Duodenal mucosa (tissue), 2 donors: ENCODE data around the gene WDR64.

Source experiments
- H3K27ac ChIP-seq: one replicate; pipeline ENCODE4 v1.7.0; 2013; ENCODE audit warnings: low read depth, low read length
- H3K27me3 ChIP-seq, 2 donors: one replicate each; pipeline ENCODE4 v1.7.0; 2013; ENCODE audit warnings: low read length in 2 of 2, control low read depth in 1 of 2; ENCODE audit not compliant: insufficient read depth in 2 of 2, control insufficient read depth in 1 of 2
- H3K36me3 ChIP-seq, 2 donors: one replicate each; pipeline ENCODE4 v1.7.0; 2013; ENCODE audit warnings: low read length in 2 of 2, control low read depth in 1 of 2; ENCODE audit not compliant: insufficient read depth in 2 of 2, control insufficient read depth in 1 of 2
- H3K4me1 ChIP-seq, 2 donors: one replicate each; pipeline ENCODE4 v1.7.0; 2013; ENCODE audit warnings: low read length in 2 of 2, control low read depth in 1 of 2; ENCODE audit not compliant: insufficient read depth in 2 of 2, control insufficient read depth in 1 of 2
- H3K4me3 ChIP-seq, 2 donors: one replicate each; pipeline ENCODE4 v1.7.0; 2013; ENCODE audit warnings: low read length in 2 of 2, low read depth in 1 of 2
- H3K9ac ChIP-seq, 2 donors: one replicate each; pipeline ENCODE4 v1.7.0; 2013; ENCODE audit warnings: low read length in 2 of 2, low read depth in 1 of 2
- H3K9me3 ChIP-seq, 2 donors: one replicate each; pipeline ENCODE4 v1.7.0; 2013; ENCODE audit warnings: low read length in 2 of 2, control low read depth in 1 of 2; ENCODE audit not compliant: control insufficient read depth in 1 of 2

The WDR64 gene

DNA sequence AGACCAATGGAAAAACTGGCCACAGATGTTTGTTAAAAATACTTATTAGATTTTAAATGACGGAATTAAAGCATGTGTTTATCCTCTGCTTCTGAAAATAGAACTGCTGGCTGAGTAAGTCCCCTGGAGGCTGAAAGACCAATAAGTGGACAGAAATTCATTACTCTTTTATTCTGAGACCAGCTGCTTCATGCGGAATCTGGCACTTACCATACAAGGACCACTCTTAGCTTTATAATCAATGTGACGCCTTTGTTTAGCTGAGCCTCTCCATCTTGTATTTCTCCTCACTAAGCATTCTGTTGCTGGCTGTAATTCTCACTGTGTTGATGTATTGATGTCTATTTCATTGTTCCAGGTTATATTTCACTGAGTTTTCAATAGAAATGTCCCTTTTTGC lies 189.6 kb downstream of the WDR64 start:
- H3K4me3 ChIP-seq = no peak overlapping the region
- no peaks in the 10 kb centered on the region for H3K36me3 ChIP-seq

DNA sequence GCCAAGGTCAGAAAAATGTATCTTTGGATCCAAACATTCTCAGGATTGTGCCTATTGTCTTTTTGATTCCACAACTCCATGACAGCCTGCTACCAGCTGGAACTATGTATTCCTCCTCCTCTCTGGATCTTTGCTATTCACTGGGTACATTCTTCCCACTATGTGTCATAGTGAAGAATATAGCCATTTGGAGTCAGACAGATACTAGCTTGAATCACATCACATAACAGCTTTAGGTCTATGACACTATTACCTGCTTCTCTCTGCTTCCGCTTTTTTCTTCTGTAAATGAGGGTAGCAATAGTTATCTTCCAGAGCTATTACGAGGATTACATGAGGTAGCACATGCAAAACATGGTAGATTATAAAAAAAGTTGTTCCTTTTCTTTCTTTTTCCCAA lies 190.5 kb downstream of the WDR64 start:
- H3K9me3 ChIP-seq = no peaks in the 10 kb centered on the region
- no peak overlapping the region for H3K4me3 ChIP-seq
- H3K4me1 ChIP-seq = peaks cover 5% of the 10 kb centered on the region in 2 donors
- no peak overlapping the region for H3K9ac ChIP-seq
- no peaks in the 10 kb centered on the region for H3K36me3 ChIP-seq
- H3K27ac ChIP-seq = no peak overlapping the region
- H3K27me3 ChIP-seq = no peaks in the 10 kb centered on the region

More for the DNA sequence above, 189.6 kb downstream of the WDR64 start:
- no peak overlapping the region for H3K27ac ChIP-seq
- no peaks in the 10 kb centered on the region for H3K9me3 ChIP-seq
- H3K27me3 ChIP-seq = no peaks in the 10 kb centered on the region
- H3K4me1 ChIP-seq = no peaks in the 10 kb centered on the region
- H3K9ac ChIP-seq = no peak overlapping the region

DNA sequence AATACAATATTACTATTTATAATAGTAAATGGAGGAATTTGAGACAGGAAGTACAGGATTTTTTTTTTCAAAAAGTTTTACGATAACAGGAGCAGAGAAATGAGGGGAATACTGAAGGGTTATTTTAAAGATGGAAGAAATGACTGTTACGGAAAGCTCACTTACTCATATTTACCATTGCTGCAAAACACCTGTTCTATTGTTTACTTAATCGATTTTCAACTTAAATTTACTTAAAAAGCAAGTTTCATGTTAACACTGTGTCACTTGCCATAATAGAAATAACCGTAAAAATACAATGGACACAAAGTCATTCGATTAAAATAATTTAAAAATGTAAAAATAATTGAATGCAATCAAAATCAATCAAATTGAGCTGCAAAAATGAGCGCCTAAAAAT lies 192.5 kb downstream of the WDR64 start:
- Histone ChIP-seq H3K9ac (no peak overlapping the region), H3K4me1 (peaks cover 12 to 13% of the 10 kb centered on the region in 2 donors), H3K27ac (no peak overlapping the region), H3K27me3 (no peaks in the 10 kb centered on the region), H3K9me3 (no peaks in the 10 kb centered on the region), H3K4me3 (no peak overlapping the region), H3K36me3 (no peaks in the 10 kb centered on the region)

DNA sequence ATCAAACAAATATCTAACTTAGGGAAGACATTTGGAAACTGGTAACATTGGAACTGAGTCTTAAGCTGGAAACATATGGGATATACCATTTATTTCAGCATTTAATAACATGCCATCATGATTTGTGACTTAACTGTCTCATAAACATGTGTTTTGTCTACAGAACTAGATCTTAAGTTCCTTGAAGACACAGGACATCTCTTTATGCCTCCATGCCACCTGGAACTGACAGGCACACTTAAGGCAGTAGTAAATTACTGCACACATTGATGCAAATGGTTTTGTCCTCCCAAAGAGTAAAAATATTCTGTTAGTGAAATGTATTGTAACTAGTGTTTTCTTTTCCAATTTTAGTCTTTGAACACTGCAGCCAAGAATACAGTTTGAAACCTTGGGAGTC lies 194.3 kb downstream of the WDR64 start:
- Histone ChIP-seq H3K27ac (no peak overlapping the region), H3K4me1 (peaks cover 12 to 13% of the 10 kb centered on the region in 2 donors)

DNA sequence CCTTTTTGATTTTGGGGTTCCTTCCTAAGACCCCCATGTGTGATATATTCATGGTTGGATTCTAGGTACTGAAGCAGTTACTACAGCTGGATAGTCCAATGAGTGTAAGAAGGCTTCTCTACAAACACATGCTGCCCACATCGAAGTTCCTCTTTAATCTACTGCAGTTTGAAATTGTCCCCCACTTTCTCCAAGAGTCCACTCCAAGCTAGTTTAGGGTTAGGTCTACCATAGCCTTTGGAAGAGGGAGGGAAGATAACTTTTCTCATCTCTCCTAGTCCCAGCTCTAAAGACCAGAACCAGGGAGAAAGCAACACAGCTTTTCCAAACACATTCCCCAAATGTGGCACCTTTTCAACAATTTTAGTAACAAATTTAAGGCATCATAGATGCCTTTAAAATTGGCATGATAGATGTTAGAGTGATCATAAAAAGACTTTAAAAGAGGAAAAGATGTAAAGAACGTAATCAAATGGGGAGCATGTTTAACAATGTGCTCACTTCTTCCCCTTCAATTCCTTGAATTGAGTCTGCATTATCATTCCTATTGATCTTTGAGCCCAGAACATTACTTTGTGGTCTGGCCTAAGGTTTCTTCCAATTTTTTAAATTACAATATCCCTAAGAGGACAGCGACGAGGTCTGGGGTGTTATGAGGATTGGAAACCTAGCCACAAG lies 194.9 kb downstream of the WDR64 start:
- Histone ChIP-seq H3K4me3 (peak overlapping the region; percentile 88 to 91), H3K9ac (peak overlapping the region; percentile 67 to 90), H3K4me1 (peaks cover 12 to 13% of the 10 kb centered on the region in 2 donors), H3K36me3 (no peaks in the 10 kb centered on the region), H3K27me3 (no peaks in the 10 kb centered on the region), H3K27ac (no peak overlapping the region), H3K9me3 (no peaks in the 10 kb centered on the region)

More for the DNA sequence above, 194.3 kb downstream of the WDR64 start:
- no peak overlapping the region for H3K9ac ChIP-seq
- no peaks in the 10 kb centered on the region for H3K9me3 ChIP-seq
- no peak overlapping the region for H3K4me3 ChIP-seq
- H3K36me3 ChIP-seq = no peaks in the 10 kb centered on the region
- H3K27me3 ChIP-seq = no peaks in the 10 kb centered on the region

DNA sequence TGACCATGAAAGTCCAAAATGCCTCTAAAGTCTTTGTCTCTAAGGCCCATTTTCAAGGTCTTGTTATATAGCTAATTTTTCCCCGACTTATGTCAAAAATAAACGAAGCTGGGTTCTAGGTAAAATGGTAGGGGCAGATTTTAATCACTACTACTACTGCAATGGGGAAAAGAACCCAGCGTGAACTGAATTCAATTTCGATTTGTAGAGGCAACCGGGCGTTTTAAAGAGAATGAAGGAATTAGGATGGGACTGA lies 195.4 kb downstream of the WDR64 start:
- peak overlapping the region; percentile 67 to 90 for H3K9ac ChIP-seq

DNA sequence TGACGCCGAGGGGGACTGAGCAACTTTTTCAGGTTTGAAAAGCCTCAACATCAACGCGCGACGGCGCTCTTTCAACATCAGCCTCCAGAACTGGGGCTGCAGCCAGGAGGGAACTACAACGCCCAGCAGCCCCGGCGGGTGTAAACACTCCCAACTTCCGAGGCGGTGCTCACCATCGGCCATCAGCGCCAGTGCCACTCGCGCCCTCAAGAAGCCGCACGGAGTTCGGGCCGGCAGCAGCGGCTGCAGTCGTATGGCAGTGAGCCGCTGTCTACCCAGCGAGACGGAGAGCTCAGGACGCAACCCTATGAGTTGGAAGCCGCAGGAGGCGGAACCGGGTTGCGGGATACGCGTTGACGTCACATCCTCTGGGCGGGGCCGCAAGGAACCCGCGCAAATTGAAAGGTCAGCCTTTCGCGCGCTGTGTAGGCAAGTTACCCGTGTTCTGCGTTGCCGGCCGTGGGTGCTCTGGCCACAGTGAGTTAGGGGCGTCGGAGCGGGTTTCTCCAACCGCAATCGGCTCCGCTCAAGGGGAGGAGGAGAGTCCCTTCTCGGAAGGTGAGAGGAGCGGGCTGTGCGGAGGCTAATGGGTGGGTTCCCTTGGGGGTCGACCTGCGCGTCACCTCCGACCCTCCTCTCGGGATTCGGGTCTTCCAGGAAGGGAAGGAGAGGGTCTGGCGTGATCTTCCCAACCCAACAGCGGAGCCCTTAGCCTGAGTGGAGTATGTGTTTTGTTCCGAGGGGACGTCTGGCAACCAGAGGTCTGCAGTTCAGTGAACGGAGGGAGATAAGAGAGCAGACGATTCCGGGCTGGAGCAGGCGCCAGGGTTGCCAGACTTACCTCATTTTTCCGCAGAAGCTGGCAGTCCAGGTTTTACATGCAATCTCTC lies 196.0 kb downstream of the WDR64 start, which contains the start of gene EXO1:
Gene EXO1 (plus strand): TSS at position 409 of the 890 bp plus-strand sequence. CDS start 2,222 bp downstream, outside the sequence.
- Histone ChIP-seq H3K27me3 (no peaks in the 10 kb centered on the region), H3K9ac (peak within 1 kb of the TSS; percentile 67 to 90), H3K27ac (peak within 1 kb of the TSS; percentile 99), H3K4me3 (peak within 1 kb of the TSS; percentile 88 to 91), H3K9me3 (no peaks in the 10 kb centered on the region), H3K36me3 (no peaks in the 10 kb centered on the region), H3K4me1 (peaks cover 12 to 13% of the 10 kb centered on the region in 2 donors)

More for the DNA sequence above, 195.4 kb downstream of the WDR64 start:
- peak overlapping the region; percentile 99 for H3K27ac ChIP-seq
- no peaks in the 10 kb centered on the region for H3K27me3 ChIP-seq
- peak overlapping the region; percentile 88 to 91 for H3K4me3 ChIP-seq
- no peaks in the 10 kb centered on the region for H3K9me3 ChIP-seq
- no peaks in the 10 kb centered on the region for H3K36me3 ChIP-seq
- H3K4me1 ChIP-seq = peaks cover 12 to 13% of the 10 kb centered on the region in 2 donors

DNA sequence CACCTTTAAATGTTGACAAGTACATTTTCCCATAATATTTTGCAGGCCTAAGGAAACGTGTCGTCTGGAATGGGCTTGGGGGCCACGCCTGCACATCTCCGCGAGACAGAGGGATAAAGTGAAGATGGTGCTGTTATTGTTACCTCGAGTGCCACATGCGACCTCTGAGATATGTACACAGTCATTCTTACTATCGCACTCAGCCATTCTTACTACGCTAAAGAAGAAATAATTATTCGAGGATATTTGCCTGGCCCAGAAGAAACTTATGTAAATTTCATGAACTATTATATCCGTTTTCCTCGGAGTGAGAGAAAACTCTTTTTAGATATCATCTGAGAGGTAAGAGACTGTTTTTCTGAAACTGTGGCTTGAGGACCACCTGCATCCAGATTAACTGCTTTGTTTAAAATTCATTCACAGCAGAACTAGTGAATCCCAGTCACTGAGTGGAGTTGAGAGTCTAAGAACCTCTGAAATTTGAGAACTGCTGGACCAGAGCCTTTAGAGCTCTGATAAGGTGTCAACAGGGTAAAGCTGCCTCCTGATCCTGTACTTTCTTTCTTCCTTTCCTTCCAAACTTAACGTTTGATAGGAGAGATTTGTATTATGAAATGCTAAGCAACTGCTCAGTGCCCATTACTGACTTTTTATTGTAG lies 196.7 kb downstream of the WDR64 start:
- peaks cover 12 to 13% of the 10 kb centered on the region in 2 donors for H3K4me1 ChIP-seq
- H3K9me3 ChIP-seq = no peaks in the 10 kb centered on the region
- H3K27me3 ChIP-seq = no peaks in the 10 kb centered on the region
- peak overlapping the region; percentile 67 to 90 for H3K9ac ChIP-seq
- no peaks in the 10 kb centered on the region for H3K36me3 ChIP-seq
- H3K27ac ChIP-seq = no peak overlapping the region
- peak overlapping the region; percentile 88 to 91 for H3K4me3 ChIP-seq

DNA sequence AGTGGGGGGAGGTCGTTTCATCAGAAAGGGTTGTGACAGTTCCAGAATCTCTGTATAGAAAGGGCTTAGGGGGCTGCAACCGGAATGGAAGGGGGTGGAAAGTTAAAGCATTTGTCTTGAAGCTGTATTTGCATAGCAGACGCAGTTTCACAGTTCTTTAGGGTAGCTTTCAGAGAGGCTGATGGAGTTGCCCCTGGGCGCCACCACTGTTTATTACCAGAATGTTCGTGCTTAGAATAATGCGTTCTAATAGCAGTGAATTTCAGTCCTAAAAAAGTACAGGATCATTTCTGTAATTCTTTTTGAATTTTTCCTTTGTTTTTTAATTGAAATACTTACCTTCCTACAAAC lies 197.2 kb downstream of the WDR64 start:
- Histone ChIP-seq H3K9me3 (no peaks in the 10 kb centered on the region), H3K36me3 (no peaks in the 10 kb centered on the region), H3K27me3 (no peaks in the 10 kb centered on the region), H3K9ac (no peak overlapping the region), H3K4me1 (peaks cover 12 to 13% of the 10 kb centered on the region in 2 donors), H3K27ac (no peak overlapping the region), H3K4me3 (peak overlapping the region in 1 of 2 donors; percentile 91)
